OCI-LY3 (cell line): ENCODE data around the gene FRYL.
A peak's percentile ranks its signal among the peaks of the same experiment; 100 is the strongest.
"Not testable (repeated sequence)": the region's sequence is repeated elsewhere in the genome, so short reads cannot be mapped to it uniquely, and the experiment has no call there.

Source experiments
- H2AFZ ChIP-seq: fragments of 200-600, 300-600 bp; shearing (Covaris generic); 2 replicates; pipeline ENCODE4 v1.6.0; 2014; ENCODE audit warnings: antibody characterized with exemption, low read depth, low read length
- H3K27ac ChIP-seq: fragments of 200-600, 300-600 bp; sonication (generic); 2 replicates; pipeline ENCODE4 v1.5.1; 2014; ENCODE audit warnings: mild to moderate bottlenecking, low read length, moderate library complexity, mixed read lengths
- H3K27me3 ChIP-seq: fragments of 200-600, 300-600 bp; sonication (generic); 2 replicates; pipeline ENCODE4 v1.6.1; 2014; ENCODE audit warnings: low read depth, low read length, mixed read lengths
- H3K36me3 ChIP-seq: fragments of 200-600, 300-600 bp; sonication (generic); replicated peaks from 2 replicates; pipeline ENCODE3; 2014; ENCODE audit warnings: low read depth, low read length, mixed read lengths
- H3K4me1 ChIP-seq: fragments of 300-600, 200-600 bp; sonication (generic); 2 replicates; pipeline ENCODE4 v1.6.1; 2014; ENCODE audit warnings: low read length, mixed read lengths
- H3K4me2 ChIP-seq: fragments of 200-600, 300-600 bp; sonication (generic); 2 replicates; pipeline ENCODE4 v1.6.1; 2014; ENCODE audit warnings: low read length, mixed read lengths
- H3K4me3 ChIP-seq: fragments of 300-600, 200-600 bp; sonication (generic); 2 replicates; pipeline ENCODE4 v1.5.1; 2014; ENCODE audit warnings: antibody characterized with exemption, mild to moderate bottlenecking, low read length, moderate library complexity
- H3K79me2 ChIP-seq: fragments of 300-600, 200-600 bp; shearing (Covaris generic); 2 replicates; pipeline ENCODE4 v1.6.1; 2014; ENCODE audit warnings: mild to moderate bottlenecking, low read length, mixed read lengths
- H3K9ac ChIP-seq: fragments of 300-600, 200-600 bp; shearing (Covaris generic); 2 replicates; pipeline ENCODE4 v1.6.0; 2014; ENCODE audit warnings: mild to moderate bottlenecking, low read length, moderate library complexity
- H3K9me3 ChIP-seq: fragments of 200-600, 300-600 bp; shearing (Covaris generic); 2 replicates; pipeline ENCODE4 v1.6.1; 2014; ENCODE audit warnings: low read length, mixed read lengths; ENCODE audit not compliant: insufficient read depth
- H4K20me1 ChIP-seq: fragments of 200-600, 300-600 bp; sonication (generic); 2 replicates; pipeline ENCODE4 v1.6.1; 2016; ENCODE audit warnings: low read length, mixed read lengths; ENCODE audit not compliant: insufficient read depth
- EZH2phosphoT487 ChIP-seq: fragments of 200-600 bp; shearing (Covaris generic); IDR thresholded peaks from 2 replicates; pipeline ENCODE4 v1.6.1; 2018; ENCODE audit warnings: antibody characterized with exemption, mixed run types, low read depth
- TF ChIP-seq, protein P1 (sequence below): fragments of 200-600, 300-600 bp; sonication (generic); IDR thresholded peaks from 2 replicates; pipeline ENCODE4 v1.5.1; 2014; ENCODE audit warnings: antibody characterized with exemption, low read length, low read depth

The FRYL gene

GRCh38 chr4:48688953-48689352 is 91.1 kb downstream of the FRYL start:
- Histone ChIP-seq H3K27ac (no peak overlapping the region), H3K9me3 (no peaks in the 10 kb centered on the region), H4K20me1 (peaks cover 29% of the 10 kb centered on the region), H3K27me3 (no peaks in the 10 kb centered on the region), H2AFZ (no peak overlapping the region), H3K4me1 (peaks cover 9% of the 10 kb centered on the region), H3K79me2 (peaks cover 13% of the 10 kb centered on the region; the same call in 1 of the 2 replicates), H3K36me3 (no peaks in the 10 kb centered on the region), H3K4me3 (no peak overlapping the region), H3K9ac (no peak overlapping the region), H3K4me2 (no peak overlapping the region)
- TF ChIP-seq, protein P1, sequence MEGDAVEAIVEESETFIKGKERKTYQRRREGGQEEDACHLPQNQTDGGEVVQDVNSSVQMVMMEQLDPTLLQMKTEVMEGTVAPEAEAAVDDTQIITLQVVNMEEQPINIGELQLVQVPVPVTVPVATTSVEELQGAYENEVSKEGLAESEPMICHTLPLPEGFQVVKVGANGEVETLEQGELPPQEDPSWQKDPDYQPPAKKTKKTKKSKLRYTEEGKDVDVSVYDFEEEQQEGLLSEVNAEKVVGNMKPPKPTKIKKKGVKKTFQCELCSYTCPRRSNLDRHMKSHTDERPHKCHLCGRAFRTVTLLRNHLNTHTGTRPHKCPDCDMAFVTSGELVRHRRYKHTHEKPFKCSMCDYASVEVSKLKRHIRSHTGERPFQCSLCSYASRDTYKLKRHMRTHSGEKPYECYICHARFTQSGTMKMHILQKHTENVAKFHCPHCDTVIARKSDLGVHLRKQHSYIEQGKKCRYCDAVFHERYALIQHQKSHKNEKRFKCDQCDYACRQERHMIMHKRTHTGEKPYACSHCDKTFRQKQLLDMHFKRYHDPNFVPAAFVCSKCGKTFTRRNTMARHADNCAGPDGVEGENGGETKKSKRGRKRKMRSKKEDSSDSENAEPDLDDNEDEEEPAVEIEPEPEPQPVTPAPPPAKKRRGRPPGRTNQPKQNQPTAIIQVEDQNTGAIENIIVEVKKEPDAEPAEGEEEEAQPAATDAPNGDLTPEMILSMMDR, result no peak
- TF ChIP-seq EZH2phosphoT487, result no peak

GRCh38 chr4:48687313-48688051 is 92.6 kb downstream of the FRYL start:
- H3K27ac ChIP-seq, result no peak overlapping the region
- no peaks in the 10 kb centered on the region for H3K27me3 ChIP-seq
- no peaks in the 10 kb centered on the region for H3K36me3 ChIP-seq
- no peak overlapping the region for H3K4me2 ChIP-seq
- no peak for TF ChIP-seq EZH2phosphoT487
- TF ChIP-seq, protein P1, result no peak
- H3K79me2 ChIP-seq, result peaks cover 9% of the 10 kb centered on the region; the same call in 1 of the 2 replicates
- no peak overlapping the region for H3K9ac ChIP-seq
- no peak overlapping the region for H3K4me3 ChIP-seq
- no peak overlapping the region for H2AFZ ChIP-seq
- H3K9me3 ChIP-seq, result no peaks in the 10 kb centered on the region
- H4K20me1 ChIP-seq, result peaks cover 36% of the 10 kb centered on the region
- peaks cover 12% of the 10 kb centered on the region for H3K4me1 ChIP-seq

DNA sequence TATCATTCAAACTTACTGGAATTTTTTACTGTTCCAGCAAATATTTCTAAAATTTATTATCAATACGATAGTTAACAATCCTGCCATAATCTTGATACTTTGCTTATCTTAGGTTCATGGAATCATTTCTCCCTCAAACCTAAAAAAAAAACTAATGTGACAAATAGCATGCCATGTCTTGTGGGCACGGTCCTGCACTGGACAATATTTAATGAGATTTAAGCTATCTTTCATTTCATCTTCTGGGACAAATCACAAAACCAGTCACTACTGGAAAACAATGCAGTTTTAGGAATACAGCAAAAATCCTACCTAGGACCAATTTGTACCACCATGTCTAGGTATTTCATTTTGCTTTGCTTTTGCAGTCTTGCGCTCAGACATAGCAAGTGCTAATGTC is 93.7 kb downstream of the FRYL start:
- TF ChIP-seq, protein P1, result no peak
- no peak for TF ChIP-seq EZH2phosphoT487
- Histone ChIP-seq H3K79me2 (peaks cover 9% of the 10 kb centered on the region; the same call in 1 of the 2 replicates), H3K27ac (no peak overlapping the region), H3K9ac (no peak overlapping the region), H3K9me3 (no peaks in the 10 kb centered on the region), H4K20me1 (peaks cover 45% of the 10 kb centered on the region), H3K36me3 (no peaks in the 10 kb centered on the region), H3K4me3 (no peak overlapping the region), H3K4me2 (no peak overlapping the region), H3K27me3 (no peaks in the 10 kb centered on the region), H2AFZ (no peak overlapping the region), H3K4me1 (peaks cover 23% of the 10 kb centered on the region)

- Histone ChIP-seq H3K4me1 (peaks cover 29% of the 10 kb centered on the region), H3K79me2 (peaks cover 10% of the 10 kb centered on the region), H3K4me3 (no peak overlapping the region), H3K9me3 (no peaks in the 10 kb centered on the region), H3K27ac (no peak overlapping the region), H3K9ac (no peak overlapping the region), H2AFZ (no peak overlapping the region), H4K20me1 (peaks cover 42% of the 10 kb centered on the region), H3K4me2 (peak overlapping the region; percentile 30; the same call in 1 of the 2 replicates), H3K27me3 (no peaks in the 10 kb centered on the region), H3K36me3 (no peaks in the 10 kb centered on the region)
- TF ChIP-seq EZH2phosphoT487, result no peak
- TF ChIP-seq, protein P1, result no peak
Measured at GRCh38 chr4:48683784-48684666, 96.1 kb downstream of the FRYL start.

DNA sequence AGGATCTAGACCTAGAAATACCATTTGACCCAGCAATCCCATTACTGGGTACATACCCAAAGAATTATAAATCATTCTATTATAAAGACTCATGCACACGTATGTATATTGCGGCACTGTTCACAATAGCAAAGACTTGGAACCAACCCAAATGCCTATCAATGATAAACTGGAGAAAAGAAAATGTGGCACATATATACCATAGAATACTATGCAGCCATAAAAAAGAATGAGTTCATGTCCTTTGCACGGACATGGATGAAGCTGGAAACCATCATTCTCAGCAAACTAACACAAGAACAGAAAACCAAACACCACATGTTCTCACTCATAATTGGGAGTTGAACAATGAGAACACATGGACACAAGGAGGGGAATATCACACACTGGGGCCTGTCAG is 97.2 kb downstream of the FRYL start:
- H3K79me2 ChIP-seq, H3K27me3 ChIP-seq, H3K4me3 ChIP-seq, H3K9me3 ChIP-seq, H2AFZ ChIP-seq, H3K27ac ChIP-seq, H3K36me3 ChIP-seq, H3K4me2 ChIP-seq, H3K9ac ChIP-seq: not testable (repeated sequence)
- Histone ChIP-seq H3K4me1 (peaks cover 29% of the 10 kb centered on the region), H4K20me1 (peaks cover 39% of the 10 kb centered on the region)
